ENCODE results near the gene AQP6. TPM values are rescaled to one million over a fixed set of nuclear protein-coding genes. Genes with fewer than 3 reads are reported as not detected.

Gene AQP6
- total and polyA plus RNA-seq, 2 donors from 2014 or later = 12.0 to 74.1 TPM

- H3K27me3 ChIP-seq (ENCODE audit: control insufficient read depth, insufficient read depth, low read length) = no peaks in the 10 kb centered on the region
- no peak overlapping the region for H3K27ac ChIP-seq (ENCODE audit: low read depth in 2 of 2, low read length in 2 of 2)
- no peaks in the 10 kb centered on the region for H3K9me3 ChIP-seq (ENCODE audit: control insufficient read depth in 2 of 3, insufficient read depth in 1 of 3, low read length in 3 of 3)
- DNase-seq = no peak
- no peaks in the 10 kb centered on the region for H3K4me1 ChIP-seq (ENCODE audit: control insufficient read depth in 2 of 3, insufficient read depth in 2 of 3, low read depth in 1 of 3, low read length in 3 of 3)
- TF ChIP-seq CTCF (IDR thresholded peaks at IDR 0.05; ENCODE audit: borderline replicate concordance, extremely low read depth, insufficient read depth) = no peak
- intact Hi-C loops (cut with DNase I) = no loop called here
- H3K9ac ChIP-seq (ENCODE audit: low read length in 3 of 3) = no peak overlapping the region
- H3K4me3 ChIP-seq (ENCODE audit: low read length in 3 of 3) = no peak overlapping the region
- H3K36me3 ChIP-seq (ENCODE audit: control insufficient read depth in 2 of 3, insufficient read depth in 3 of 3, low read length in 3 of 3) = no peaks in the 10 kb centered on the region
- FAIRE-seq = no peak
These were observed 48.0 kb upstream of the AQP6 start for GRCh38 chr12:49924628-49925246.

GRCh38 chr12:49925433-49926204, 47.1 kb upstream of the AQP6 start:
- no peak overlapping the region for H3K9ac ChIP-seq (ENCODE audit: low read length in 3 of 3)
- FAIRE-seq = no peak
- intact Hi-C loops (cut with DNase I) = no loop called here
- TF ChIP-seq CTCF (IDR thresholded peaks at IDR 0.05; ENCODE audit: borderline replicate concordance, extremely low read depth, insufficient read depth) = no peak
- no peaks in the 10 kb centered on the region for H3K36me3 ChIP-seq (ENCODE audit: control insufficient read depth in 2 of 3, insufficient read depth in 3 of 3, low read length in 3 of 3)
- no peak for DNase-seq
- H3K9me3 ChIP-seq (ENCODE audit: control insufficient read depth in 2 of 3, insufficient read depth in 1 of 3, low read length in 3 of 3) = no peaks in the 10 kb centered on the region
- no peak overlapping the region for H3K4me3 ChIP-seq (ENCODE audit: low read length in 3 of 3)
- H3K4me1 ChIP-seq (ENCODE audit: control insufficient read depth in 2 of 3, insufficient read depth in 2 of 3, low read depth in 1 of 3, low read length in 3 of 3) = no peaks in the 10 kb centered on the region
- H3K27ac ChIP-seq (ENCODE audit: low read depth in 2 of 2, low read length in 2 of 2) = no peak overlapping the region
- H3K27me3 ChIP-seq (ENCODE audit: control insufficient read depth, insufficient read depth, low read length) = no peaks in the 10 kb centered on the region

- DNase-seq = no peak
- H3K9me3 ChIP-seq (ENCODE audit: control insufficient read depth in 2 of 3, insufficient read depth in 1 of 3, low read length in 3 of 3) = no peaks in the 10 kb centered on the region
- no peaks in the 10 kb centered on the region for H3K27me3 ChIP-seq (ENCODE audit: control insufficient read depth, insufficient read depth, low read length)
- no peak for TF ChIP-seq CTCF (IDR thresholded peaks at IDR 0.05; ENCODE audit: borderline replicate concordance, extremely low read depth, insufficient read depth)
- intact Hi-C loops (cut with DNase I) = no loop called here
- peaks cover 0 to 2% (median 0%) of the 10 kb centered on the region in 3 donors for H3K4me1 ChIP-seq (ENCODE audit: control insufficient read depth in 2 of 3, insufficient read depth in 2 of 3, low read depth in 1 of 3, low read length in 3 of 3)
- no peak overlapping the region for H3K4me3 ChIP-seq (ENCODE audit: low read length in 3 of 3)
- no peak overlapping the region for H3K27ac ChIP-seq (ENCODE audit: low read depth in 2 of 2, low read length in 2 of 2)
- no peak for FAIRE-seq
- H3K36me3 ChIP-seq (ENCODE audit: control insufficient read depth in 2 of 3, insufficient read depth in 3 of 3, low read length in 3 of 3) = no peaks in the 10 kb centered on the region
- no peak overlapping the region for H3K9ac ChIP-seq (ENCODE audit: low read length in 3 of 3)
These were observed 44.3 kb upstream of the AQP6 start for GRCh38 chr12:49928471-49928870.

Data from kidney (tissue), 14 donors.